Gastroesophageal sphincter (tissue), 4 donors: ENCODE data around the gene KRTAP2-2. TPM values are rescaled to one million over a fixed set of nuclear protein-coding genes. Genes with fewer than 3 reads are reported as not detected.

ENCODE experiments used
- ATAC-seq: fragments of 150-250 bp; one replicate; pipeline ENCODE4 v1.9.1; 2016; ENCODE audit warnings: mild to moderate bottlenecking, moderate library complexity
- H3K27ac ChIP-seq, 4 donors: fragments of 200-600 bp; sonication (generic) in 3 of 4; 1 replicate in 3 of 4; 2 replicates in 1 of 4; pipeline ENCODE4 v1.5.1; 2016 to 2019
- H3K27me3 ChIP-seq: fragments of 200-600 bp; sonication (generic); one replicate; pipeline ENCODE4 v1.5.1; 2019
- H3K36me3 ChIP-seq, 2 donors: fragments of 200-600 bp; sonication (generic); one replicate each; pipeline ENCODE4 v1.5.1; 2019; ENCODE audit warnings: control low read depth in 1 of 2
- H3K4me1 ChIP-seq, 3 donors: fragments of 200-600 bp; sonication (generic); 1 replicate in 2 of 3; 2 replicates in 1 of 3; pipeline ENCODE4 v1.5.1; 2016 to 2019; ENCODE audit warnings: control low read depth in 2 of 3
- H3K4me3 ChIP-seq, 2 donors: fragments of 200-600 bp; sonication (generic); one replicate each; pipeline ENCODE4 v1.5.1; 2019; ENCODE audit warnings: mild to moderate bottlenecking in 1 of 2, moderate library complexity in 1 of 2
- H3K9me3 ChIP-seq, 3 donors: fragments of 200-600 bp; sonication (generic); one replicate each; pipeline ENCODE4 v1.5.1; 2017 to 2019; ENCODE audit warnings: control low read depth in 2 of 3
- CTCF ChIP-seq, 4 experiments: fragments of 200-600 bp in 2 of 4; fragments of 450-650 bp in 2 of 4; sonication (generic) in 1 of 4; IDR thresholded peaks; one replicate each; pipeline ENCODE4 v1.5.1; 2017 to 2019; ENCODE audit warnings: antibody characterized with exemption in 4 of 4, mild to moderate bottlenecking in 2 of 4, moderate library complexity in 2 of 4
- EP300 ChIP-seq: sonication (generic); formaldehyde crosslinking; IDR thresholded peaks from one replicate; pipeline ENCODE4 v1.6.1; 2017; ENCODE audit warnings: antibody characterized with exemption, mild to moderate bottlenecking
- POLR2A ChIP-seq, 2 donors: fragments of 450-650 bp; IDR thresholded peaks; one replicate each; pipeline ENCODE4 v1.6.1; 2017; ENCODE audit warnings: antibody characterized with exemption in 2 of 2, mild to moderate bottlenecking in 2 of 2, moderate library complexity in 1 of 2
- POLR2AphosphoS5 ChIP-seq: sonication (generic); formaldehyde crosslinking; IDR thresholded peaks from one replicate; pipeline ENCODE4 v1.6.1; 2017; ENCODE audit warnings: antibody characterized with exemption
- WGBS, 2 donors: methylation state at CpG; one replicate each; pipeline ENCODE4 v1.1.5; 2018; ENCODE audit warnings: low coverage in 1 of 2; 5-methylcytosine and 5-hydroxymethylcytosine counted together
- small RNA-seq, 4 donors: library from RNA; depleted of rRNA; stranded (forward); fragments of <200 nt; gene quantifications; one replicate each; pipeline ENCODE3, GENCODE V24; 2016
- total RNA-seq, 4 donors: library from RNA; depleted of rRNA; stranded (reverse); fragments of >200 nt; gene quantifications; one replicate each; pipeline ENCODE4 v1.1.0, GENCODE V29; 2016

KRTAP2-2 gene
- total RNA-seq, 4 donors from 2014 or later, result not detected

DNA sequence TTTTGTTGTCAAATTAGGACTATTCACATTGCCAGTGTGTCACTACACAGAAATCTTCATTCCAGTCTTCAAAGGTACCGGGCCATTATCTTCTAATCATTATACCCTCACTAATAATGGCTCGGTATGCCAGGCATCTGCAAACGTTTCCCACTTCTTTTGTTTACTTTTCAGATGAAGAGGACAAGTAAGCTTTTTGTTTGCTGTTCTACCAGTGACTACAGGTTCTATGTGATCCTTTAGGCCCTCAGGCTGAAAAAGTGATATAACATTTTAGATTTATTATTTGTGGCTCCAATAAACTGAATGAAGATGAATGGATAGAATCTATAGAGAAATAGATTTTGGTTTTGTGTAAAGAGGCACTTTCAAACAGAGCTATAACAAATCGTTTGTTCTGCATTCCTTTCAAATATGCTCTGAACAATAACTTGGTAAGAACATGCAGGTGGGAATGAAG lies 45.7 kb downstream of the KRTAP2-2 start:
- no peak for TF ChIP-seq EP300
- no peak overlapping the region for H3K27ac ChIP-seq
- H3K27me3 ChIP-seq, result no peaks in the 10 kb centered on the region
- ATAC-seq, result no peak
- H3K9me3 ChIP-seq, result no peaks in the 10 kb centered on the region
- no peaks in the 10 kb centered on the region for H3K36me3 ChIP-seq
- WGBS, 2 donors, result 36 to 50% methylated on average over 3 to 4 of the region's 4 CpGs
- H3K4me1 ChIP-seq, result no peaks in the 10 kb centered on the region
- H3K4me3 ChIP-seq, result no peak overlapping the region

GRCh38 chr17:41008811-41009210 lies 46.2 kb downstream of the KRTAP2-2 start, which contains the start of gene KRTAP3-1:
KRTAP3-1 (minus strand) TSS chr17:41009128; CDS start chr17:41009074, 54 bp downstream.
- Histone ChIP-seq H3K4me1 (no peaks in the 10 kb centered on the region), H3K4me3 (no peak within 1 kb of the TSS), H3K9me3 (no peaks in the 10 kb centered on the region), H3K27me3 (no peaks in the 10 kb centered on the region), H3K36me3 (no peaks in the 10 kb centered on the region), H3K27ac (no peak within 1 kb of the TSS)
- WGBS, 2 donors, result 81 to 87% methylated on average over 3 to 7 of the region's 8 CpGs
- ATAC-seq, result no peak
- TF ChIP-seq POLR2AphosphoS5, result no peak
- TF ChIP-seq POLR2A (IDR thresholded peaks at IDR 0.05), result no peak
- no peak for TF ChIP-seq CTCF (IDR thresholded peaks at IDR 0.05)
- no peak for TF ChIP-seq EP300

Small RNA genes lying within 50 kb of the gene (small RNA-seq; reads per million reads assigned to genes)
- 0 reads per million in 4 donors for gene KRTAP3-4P

Other genes with a start within 250 kb of the KRTAP2-2 start
- 10 to 100 TPM in 3 of 4 donors, 1 to 10 TPM in 1; 5.1 to 14.3 (median 10.6) TPM for gene KRT10, start 232.6 kb downstream of the KRTAP2-2 start, total RNA-seq
- gene KRT12, start 188.0 kb downstream of the KRTAP2-2 start, total RNA-seq, result not detected
- not detected for gene KRT20, start 170.0 kb downstream of the KRTAP2-2 start, total RNA-seq
- 1 to 10 TPM in 1 of 4 donors, not detected in 3; 6.1 TPM for gene KRT23, start 117.6 kb downstream of the KRTAP2-2 start, total RNA-seq
- not detected for gene KRT39, start 88.3 kb downstream of the KRTAP2-2 start, total RNA-seq
- not detected for gene KRT40, start 70.9 kb downstream of the KRTAP2-2 start, total RNA-seq
- not detected for gene KRTAP3-3, start 61.1 kb downstream of the KRTAP2-2 start, total RNA-seq
- gene KRTAP3-2, start 55.3 kb downstream of the KRTAP2-2 start, total RNA-seq, result not detected
- not detected for gene KRTAP3-1, start 46.1 kb downstream of the KRTAP2-2 start, total RNA-seq
- gene KRTAP1-5, start 28.0 kb downstream of the KRTAP2-2 start, total RNA-seq, result not detected
- not detected for gene KRTAP1-4, start 25.0 kb downstream of the KRTAP2-2 start, total RNA-seq
- not detected for gene KRTAP1-3, start 20.4 kb downstream of the KRTAP2-2 start, total RNA-seq
- gene KRTAP1-1, start 13.8 kb downstream of the KRTAP2-2 start, total RNA-seq, result not detected
- not detected for gene KRTAP2-1, start 7.9 kb downstream of the KRTAP2-2 start, total RNA-seq
- gene KRTAP2-3, start 4.9 kb upstream of the KRTAP2-2 start, total RNA-seq, result not detected
- not detected for gene KRTAP2-4, start 10.6 kb upstream of the KRTAP2-2 start, total RNA-seq
- not detected for gene KRTAP4-7, start 28.9 kb upstream of the KRTAP2-2 start, total RNA-seq
- gene KRTAP4-8, start 42.9 kb upstream of the KRTAP2-2 start, total RNA-seq, result not detected
- gene KRTAP4-16, start 47.0 kb upstream of the KRTAP2-2 start, total RNA-seq, result not detected
- gene KRTAP4-9, start 50.2 kb upstream of the KRTAP2-2 start, total RNA-seq, result not detected
- not detected for gene KRTAP4-11, start 63.1 kb upstream of the KRTAP2-2 start, total RNA-seq
- not detected for gene KRTAP4-12, start 69.0 kb upstream of the KRTAP2-2 start, total RNA-seq
- gene KRTAP4-6, start 85.3 kb upstream of the KRTAP2-2 start, total RNA-seq, result not detected
- not detected for gene KRTAP4-5, start 94.6 kb upstream of the KRTAP2-2 start, total RNA-seq
- gene KRTAP4-4, start 105.5 kb upstream of the KRTAP2-2 start, total RNA-seq, result not detected
- gene KRTAP4-3, start 113.0 kb upstream of the KRTAP2-2 start, total RNA-seq, result not detected
- not detected for gene KRTAP4-2, start 123.0 kb upstream of the KRTAP2-2 start, total RNA-seq
- gene KRTAP4-1, start 129.7 kb upstream of the KRTAP2-2 start, total RNA-seq, result not detected
- not detected for gene KRTAP9-1, start 134.7 kb upstream of the KRTAP2-2 start, total RNA-seq
- not detected for gene KRTAP9-2, start 171.4 kb upstream of the KRTAP2-2 start, total RNA-seq
- not detected for gene KRTAP9-3, start 177.2 kb upstream of the KRTAP2-2 start, total RNA-seq
- gene KRTAP9-8, start 182.8 kb upstream of the KRTAP2-2 start, total RNA-seq, result not detected
- gene KRTAP9-4, start 194.5 kb upstream of the KRTAP2-2 start, total RNA-seq, result not detected
- not detected for gene KRTAP9-9, start 200.2 kb upstream of the KRTAP2-2 start, total RNA-seq
- gene KRTAP9-6, start 210.1 kb upstream of the KRTAP2-2 start, total RNA-seq, result not detected
- under 1 TPM in 1 of 4 donors, not detected in 3; 0.66 TPM for gene KRTAP9-7, start 220.5 kb upstream of the KRTAP2-2 start, total RNA-seq
- gene KRTAP29-1, start 247.6 kb upstream of the KRTAP2-2 start, total RNA-seq, result not detected